Esophagus muscularis mucosa (tissue), 3 donors: Measurements from ENCODE around the gene HSPBAP1.

Experiments
- EP300 ChIP-seq: sonication (generic); formaldehyde crosslinking; IDR thresholded peaks from one replicate; pipeline ENCODE4 v1.6.1; 2017; ENCODE audit warnings: antibody characterized with exemption
- TF ChIP-seq, protein P1 (sequence below), 3 experiments: fragments of 200-600 bp in 2 of 3; fragments of 450-650 bp in 1 of 3; sonication (generic) in 2 of 3; IDR thresholded peaks; one replicate each; pipeline ENCODE4 v1.5.1; 2017 to 2019; ENCODE audit warnings: antibody characterized with exemption in 3 of 3, mild to moderate bottlenecking in 2 of 3, moderate library complexity in 1 of 3

DNA sequence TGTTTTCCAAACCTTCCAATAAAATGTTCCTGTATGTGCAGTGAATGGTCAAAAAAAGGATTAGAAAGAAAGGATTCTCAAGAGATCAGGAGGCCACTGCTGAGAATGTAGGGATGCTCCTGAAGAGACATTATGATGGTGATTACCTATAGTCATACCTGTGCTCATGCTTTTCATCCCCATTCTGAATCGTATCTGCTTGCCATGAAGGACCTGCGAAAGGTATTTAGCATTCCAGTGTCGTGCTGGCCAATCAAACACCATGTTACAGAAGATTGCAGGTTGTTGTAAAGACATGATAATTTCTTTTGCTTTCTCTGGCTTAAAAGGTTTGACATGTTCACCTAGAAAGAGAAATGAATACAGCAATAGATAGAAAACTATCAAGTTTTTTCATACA, 16.1 kb downstream of the HSPBAP1 start:
- no peak for TF ChIP-seq EP300
- TF ChIP-seq, protein P1, sequence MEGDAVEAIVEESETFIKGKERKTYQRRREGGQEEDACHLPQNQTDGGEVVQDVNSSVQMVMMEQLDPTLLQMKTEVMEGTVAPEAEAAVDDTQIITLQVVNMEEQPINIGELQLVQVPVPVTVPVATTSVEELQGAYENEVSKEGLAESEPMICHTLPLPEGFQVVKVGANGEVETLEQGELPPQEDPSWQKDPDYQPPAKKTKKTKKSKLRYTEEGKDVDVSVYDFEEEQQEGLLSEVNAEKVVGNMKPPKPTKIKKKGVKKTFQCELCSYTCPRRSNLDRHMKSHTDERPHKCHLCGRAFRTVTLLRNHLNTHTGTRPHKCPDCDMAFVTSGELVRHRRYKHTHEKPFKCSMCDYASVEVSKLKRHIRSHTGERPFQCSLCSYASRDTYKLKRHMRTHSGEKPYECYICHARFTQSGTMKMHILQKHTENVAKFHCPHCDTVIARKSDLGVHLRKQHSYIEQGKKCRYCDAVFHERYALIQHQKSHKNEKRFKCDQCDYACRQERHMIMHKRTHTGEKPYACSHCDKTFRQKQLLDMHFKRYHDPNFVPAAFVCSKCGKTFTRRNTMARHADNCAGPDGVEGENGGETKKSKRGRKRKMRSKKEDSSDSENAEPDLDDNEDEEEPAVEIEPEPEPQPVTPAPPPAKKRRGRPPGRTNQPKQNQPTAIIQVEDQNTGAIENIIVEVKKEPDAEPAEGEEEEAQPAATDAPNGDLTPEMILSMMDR (IDR thresholded peaks at IDR 0.05) = no peak
